GM21447 (cell line): ENCODE measurements around the gene ARHGAP22.

ENCODE experiments used
- ATAC-seq: cut with Tn5 transposase; IDR thresholded peaks from one replicate; pipeline ENCODE4 v1.9.1; 2021; ENCODE audit not compliant: unreplicated experiment

The ARHGAP22 gene

GRCh38 chr10:48554656-48555055 is 50.2 kb downstream of the ARHGAP22 start:
- no peak for ATAC-seq

- no peak for ATAC-seq
These were observed 50.6 kb downstream of the ARHGAP22 start for GRCh38 chr10:48554246-48554645.

- ATAC-seq, result no peak
These were observed 51.8 kb downstream of the ARHGAP22 start for GRCh38 chr10:48552946-48553564.

GRCh38 chr10:48551861-48552591 is 52.8 kb downstream of the ARHGAP22 start:
- ATAC-seq, result no peak

GRCh38 chr10:48550977-48551376 is 53.9 kb downstream of the ARHGAP22 start:
- no peak for ATAC-seq

GRCh38 chr10:48550071-48550691 is 54.7 kb downstream of the ARHGAP22 start:
- ATAC-seq, result no peak

- ATAC-seq, result no peak
These were observed 55.6 kb downstream of the ARHGAP22 start for GRCh38 chr10:48549236-48549635.

- ATAC-seq, result no peak
These were observed 56.2 kb downstream of the ARHGAP22 start for GRCh38 chr10:48548531-48549135.

- no peak for ATAC-seq
These were observed 56.9 kb downstream of the ARHGAP22 start for GRCh38 chr10:48547981-48548380.

GRCh38 chr10:48547061-48547895 is 57.6 kb downstream of the ARHGAP22 start:
- no peak for ATAC-seq

- ATAC-seq, result no peak
These were observed 59.3 kb downstream of the ARHGAP22 start for GRCh38 chr10:48545462-48546145.

- no peak for ATAC-seq
These were observed 61.6 kb downstream of the ARHGAP22 start for GRCh38 chr10:48543182-48543844.

- no peak for ATAC-seq
These were observed 62.2 kb downstream of the ARHGAP22 start for GRCh38 chr10:48542471-48543181.

- no peak for ATAC-seq
These were observed 63.6 kb downstream of the ARHGAP22 start for GRCh38 chr10:48541144-48541795.

- ATAC-seq, result no peak
These were observed 66.3 kb downstream of the ARHGAP22 start for GRCh38 chr10:48538611-48539010.

GRCh38 chr10:48536916-48537890 is 67.7 kb downstream of the ARHGAP22 start:
- ATAC-seq, result no peak

GRCh38 chr10:48536156-48536500 is 68.7 kb downstream of the ARHGAP22 start:
- ATAC-seq, result no peak
